RWPE2 (cell line): Measurements from ENCODE around the gene DBF4.

Experiments used
- ATAC-seq: fragments of 200-7000 bp; cut with Tn5 transposase; 3 replicates; pipeline ENCODE4 v1.9.1; 2021; ENCODE audit warnings: low read depth
- DNase-seq: peaks from one replicate; pipeline ENCODE4 v3.0.0-alpha.2; 2020; ENCODE audit warnings: low spot score
- H3K27ac ChIP-seq: fragments of 450-650 bp; 2 replicates; pipeline ENCODE4 v1.5.1; 2017; ENCODE audit warnings: mild to moderate bottlenecking; ENCODE audit not compliant: poor library complexity, severe bottlenecking
- H3K27me3 ChIP-seq: fragments of 250-450 bp; sonication (Bioruptor Pico); 2 replicates; pipeline ENCODE4 v1.5.1; 2021; ENCODE audit warnings: mild to moderate bottlenecking, moderate library complexity; ENCODE audit not compliant: insufficient read depth, poor library complexity, severe bottlenecking
- H3K36me3 ChIP-seq: fragments of 250-450 bp; sonication (Bioruptor Pico); 2 replicates; pipeline ENCODE4 v1.5.1; 2020; ENCODE audit warnings: low read depth, mild to moderate bottlenecking, moderate library complexity
- H3K4me1 ChIP-seq: fragments of 250-450 bp; sonication (Bioruptor Pico); 2 replicates; pipeline ENCODE4 v1.5.1; 2021; ENCODE audit warnings: mild to moderate bottlenecking, moderate library complexity; ENCODE audit not compliant: insufficient read depth, poor library complexity, severe bottlenecking
- H3K4me3 ChIP-seq: fragments of 250-450 bp; sonication (Bioruptor Pico); 2 replicates; pipeline ENCODE4 v1.5.1; 2021; ENCODE audit warnings: mild to moderate bottlenecking, moderate library complexity; ENCODE audit not compliant: severe bottlenecking
- H3K9me3 ChIP-seq: fragments of 250-450 bp; sonication (Bioruptor Pico); 2 replicates; pipeline ENCODE4 v1.5.1; 2021; ENCODE audit warnings: mild to moderate bottlenecking, moderate library complexity; ENCODE audit not compliant: severe bottlenecking
- CTCF ChIP-seq: fragments of 450-650 bp; IDR thresholded peaks from one replicate; pipeline ENCODE4 v1.5.1; 2017; ENCODE audit warnings: mild to moderate bottlenecking, moderate library complexity; ENCODE audit not compliant: poor library complexity, severe bottlenecking

The DBF4 gene

GRCh38 chr7:87850836-87851593 lies 25.3 kb upstream of the DBF4 start:
- H3K27ac ChIP-seq = no peak overlapping the region
- DNase-seq = no peak
- H3K9me3 ChIP-seq = no peaks in the 10 kb centered on the region
- no peak overlapping the region for H3K4me3 ChIP-seq
- ATAC-seq = no peak
- no peak for TF ChIP-seq CTCF
- peaks cover 7% of the 10 kb centered on the region for H3K4me1 ChIP-seq
- peaks cover 49% of the 10 kb centered on the region for H3K36me3 ChIP-seq
- no peaks in the 10 kb centered on the region for H3K27me3 ChIP-seq

- Histone ChIP-seq H3K9me3 (no peaks in the 10 kb centered on the region), H3K4me3 (no peak overlapping the region), H3K27me3 (no peaks in the 10 kb centered on the region), H3K27ac (no peak overlapping the region), H3K36me3 (peaks cover 48% of the 10 kb centered on the region), H3K4me1 (peaks cover 7% of the 10 kb centered on the region)
- no peak for DNase-seq
- no peak for TF ChIP-seq CTCF
- no peak for ATAC-seq
Measured at GRCh38 chr7:87852306-87852705, 24.0 kb upstream of the DBF4 start.

GRCh38 chr7:87853237-87853864 lies 22.9 kb upstream of the DBF4 start:
- DNase-seq = no peak
- no peaks in the 10 kb centered on the region for H3K27me3 ChIP-seq
- no peak for ATAC-seq
- no peaks in the 10 kb centered on the region for H3K9me3 ChIP-seq
- H3K4me1 ChIP-seq = peaks cover 7% of the 10 kb centered on the region
- TF ChIP-seq CTCF = no peak
- H3K4me3 ChIP-seq = no peak overlapping the region
- H3K36me3 ChIP-seq = peaks cover 53% of the 10 kb centered on the region
- H3K27ac ChIP-seq = no peak overlapping the region

GRCh38 chr7:87858417-87859100 lies 17.7 kb upstream of the DBF4 start:
- H3K4me1 ChIP-seq = peaks cover 1% of the 10 kb centered on the region
- H3K36me3 ChIP-seq = peaks cover 49% of the 10 kb centered on the region
- DNase-seq (no peak), ATAC-seq (no peak)
- no peaks in the 10 kb centered on the region for H3K27me3 ChIP-seq
- no peak overlapping the region for H3K27ac ChIP-seq
- TF ChIP-seq CTCF = no peak
- H3K4me3 ChIP-seq = no peak overlapping the region
- H3K9me3 ChIP-seq = no peaks in the 10 kb centered on the region
